ENCODE data around the gene KRT86. TPM values are rescaled to one million over a fixed set of nuclear protein-coding genes. Genes with fewer than 3 reads are reported as not detected.

The KRT86 gene
- total RNA-seq: 0.21 TPM

DNA sequence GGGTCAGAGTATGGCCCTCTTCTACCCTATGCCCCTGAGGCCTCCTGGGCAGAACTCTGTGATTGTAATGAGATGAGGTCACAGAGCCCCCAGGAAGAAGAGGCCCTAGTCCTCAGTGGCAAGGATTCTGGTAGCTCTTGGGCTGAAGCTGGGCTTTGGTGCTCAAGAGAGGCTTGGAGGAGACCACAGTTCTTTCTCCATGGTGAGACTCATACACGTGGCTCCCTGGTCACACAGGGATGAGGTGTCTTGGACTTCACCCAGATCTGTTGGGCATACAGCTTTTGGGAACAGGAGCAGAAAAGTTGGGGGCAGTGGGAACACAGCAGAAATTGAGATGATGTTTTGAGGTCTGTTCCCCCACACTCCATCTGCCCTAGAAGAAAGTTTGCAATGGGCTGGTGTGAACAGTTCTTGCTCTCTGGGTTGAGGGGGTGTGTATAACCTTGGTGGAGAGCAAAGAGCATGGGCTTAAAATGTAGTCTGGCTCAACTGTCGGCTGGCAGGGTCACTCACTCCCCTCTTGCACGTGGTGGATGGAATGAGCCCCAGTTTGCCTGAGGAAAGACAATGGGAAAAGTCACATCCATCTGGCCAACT lies at the start of gene KRT86:
Gene KRT86, plus strand, starts transcription at position 125 of the 600 bp plus-strand sequence. CDS start 27,272 bp downstream, outside the sequence.
- no peaks in the 10 kb centered on the region for H3K9me3 ChIP-seq (ENCODE audit: low read depth, low read length)
- H3K4me3 ChIP-seq (ENCODE audit: low read length): no peak within 1 kb of the TSS
- H3K4me1 ChIP-seq (ENCODE audit: insufficient read depth, low read length): peaks cover 14% of the 10 kb centered on the region
- peaks cover 10% of the 10 kb centered on the region for H3K27me3 ChIP-seq (ENCODE audit: insufficient read depth, low read length)

DNA sequence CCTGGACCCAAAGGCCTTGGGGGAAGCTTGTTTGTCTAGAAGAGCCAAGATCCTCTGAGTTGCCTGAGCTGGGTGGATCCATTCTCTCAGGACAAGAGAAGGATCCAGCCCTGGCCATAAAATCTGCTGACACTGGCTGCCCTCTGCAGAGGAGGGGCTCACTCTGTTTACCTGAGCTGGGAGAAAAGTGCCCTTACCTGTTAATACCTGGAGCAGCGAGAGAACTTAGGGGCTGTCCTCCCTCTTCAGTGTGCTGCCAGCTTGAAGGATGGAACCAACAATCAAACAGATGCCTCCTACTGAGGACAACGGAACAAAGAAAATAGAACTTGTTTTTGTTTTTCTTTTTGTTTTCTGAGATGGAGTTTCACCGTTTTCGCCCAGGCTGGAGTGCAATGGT lies 48.7 kb upstream of the KRT86 start:
- H3K4me3 ChIP-seq (ENCODE audit: low read length): no peak overlapping the region
- no peaks in the 10 kb centered on the region for H3K9me3 ChIP-seq (ENCODE audit: low read depth, low read length)
- H3K4me1 ChIP-seq (ENCODE audit: insufficient read depth, low read length): peaks cover 36% of the 10 kb centered on the region
- peaks cover 25% of the 10 kb centered on the region for H3K27me3 ChIP-seq (ENCODE audit: insufficient read depth, low read length)

DNA sequence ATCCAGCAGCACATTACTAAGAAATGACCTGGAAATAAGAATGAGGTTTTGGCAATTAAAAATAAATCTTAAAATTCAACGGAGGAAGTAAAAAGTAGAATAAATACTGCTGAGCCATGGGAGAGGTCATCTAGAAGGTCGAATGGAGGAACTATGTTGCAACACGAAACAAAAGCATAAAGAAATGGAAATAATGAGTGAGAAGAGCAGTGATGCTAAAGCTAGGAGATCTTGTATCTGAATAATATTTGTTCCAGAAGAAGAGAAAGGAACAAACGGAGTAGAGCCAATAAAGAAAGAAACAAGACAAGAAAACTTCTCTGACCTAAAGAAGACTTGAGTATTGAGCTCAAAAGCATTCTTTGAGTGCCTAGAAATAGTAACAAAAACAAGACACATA lies 48.0 kb upstream of the KRT86 start:
- Histone ChIP-seq H3K4me3 (ENCODE audit: low read length) (no peak overlapping the region), H3K27me3 (ENCODE audit: insufficient read depth, low read length) (peaks cover 27% of the 10 kb centered on the region), H3K4me1 (ENCODE audit: insufficient read depth, low read length) (peaks cover 36% of the 10 kb centered on the region), H3K9me3 (ENCODE audit: low read depth, low read length) (no peaks in the 10 kb centered on the region)

DNA sequence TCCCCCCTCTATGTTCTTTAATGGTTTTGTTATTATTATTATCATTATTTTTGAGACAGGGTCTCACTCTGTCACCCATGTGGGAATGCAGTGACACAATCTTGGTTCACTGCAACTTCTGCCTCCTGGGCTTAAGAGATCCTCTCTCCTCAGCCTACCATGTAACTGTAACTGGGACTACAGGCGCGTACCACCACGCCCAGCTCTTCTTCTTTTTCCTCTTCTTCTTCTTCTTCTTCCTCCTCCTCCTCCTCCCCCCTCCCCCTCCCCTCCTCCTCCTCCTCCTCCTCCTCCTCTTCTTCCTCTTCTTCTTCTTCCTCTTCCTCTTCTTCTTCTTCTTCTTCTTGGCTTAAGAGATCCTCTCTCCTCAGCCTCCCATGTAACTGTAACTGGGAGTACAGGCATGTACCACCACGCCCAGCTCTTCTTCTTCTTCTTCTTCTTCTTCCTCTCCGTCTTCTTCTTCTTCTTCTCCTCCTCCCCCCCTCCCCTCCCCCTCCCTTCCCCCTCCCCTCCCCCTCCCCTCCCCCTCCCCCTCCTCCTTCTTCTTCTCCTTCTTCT lies 46.8 kb upstream of the KRT86 start:
- H3K4me3 ChIP-seq (ENCODE audit: low read length): no peak overlapping the region
- no peaks in the 10 kb centered on the region for H3K9me3 ChIP-seq (ENCODE audit: low read depth, low read length)
- H3K4me1 ChIP-seq (ENCODE audit: insufficient read depth, low read length): peaks cover 26% of the 10 kb centered on the region
- peaks cover 28% of the 10 kb centered on the region for H3K27me3 ChIP-seq (ENCODE audit: insufficient read depth, low read length)

DNA sequence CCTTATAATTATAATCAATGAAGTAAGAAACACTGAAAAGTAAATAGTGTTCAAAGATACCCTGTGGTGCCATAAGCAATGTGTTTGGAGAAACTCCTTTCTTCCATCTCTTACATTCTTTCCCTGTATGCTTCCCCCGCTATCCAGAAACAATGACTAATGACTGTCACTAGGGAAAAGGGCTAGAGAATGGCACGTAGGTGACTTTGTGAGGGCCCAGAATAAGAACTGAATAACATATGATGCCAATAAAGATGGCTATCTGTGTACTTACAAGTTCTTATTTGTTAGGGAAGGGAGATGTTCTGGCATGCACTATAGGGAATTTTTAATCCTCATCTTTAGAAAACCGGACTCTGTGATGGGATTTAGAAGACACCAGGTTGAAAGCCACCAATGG lies 46.1 kb upstream of the KRT86 start:
- peaks cover 26% of the 10 kb centered on the region for H3K4me1 ChIP-seq (ENCODE audit: insufficient read depth, low read length)
- H3K4me3 ChIP-seq (ENCODE audit: low read length): no peak overlapping the region
- H3K9me3 ChIP-seq (ENCODE audit: low read depth, low read length): no peaks in the 10 kb centered on the region
- peaks cover 29% of the 10 kb centered on the region for H3K27me3 ChIP-seq (ENCODE audit: insufficient read depth, low read length)

DNA sequence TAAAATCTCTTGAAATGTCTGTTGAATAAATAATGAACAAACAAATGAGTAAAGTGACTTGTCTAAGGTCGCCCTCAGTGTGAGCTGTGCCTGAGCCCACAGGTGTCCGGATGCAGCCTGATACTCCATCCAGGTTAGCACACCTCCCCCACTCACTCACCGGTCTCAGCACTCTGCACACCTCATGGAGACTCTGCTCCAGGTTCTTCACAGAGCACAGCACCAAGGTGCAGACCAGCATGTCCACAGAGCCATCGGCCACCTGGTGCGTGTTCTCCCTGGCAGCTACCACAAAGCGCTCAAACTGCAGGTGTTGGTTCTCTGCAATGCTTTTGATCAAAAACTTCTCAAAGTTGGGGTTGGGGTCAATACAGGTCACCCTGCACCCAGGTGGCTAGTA lies 45.5 kb upstream of the KRT86 start:
- Histone ChIP-seq H3K4me3 (ENCODE audit: low read length) (no peak overlapping the region), H3K4me1 (ENCODE audit: insufficient read depth, low read length) (peaks cover 26% of the 10 kb centered on the region)

DNA sequence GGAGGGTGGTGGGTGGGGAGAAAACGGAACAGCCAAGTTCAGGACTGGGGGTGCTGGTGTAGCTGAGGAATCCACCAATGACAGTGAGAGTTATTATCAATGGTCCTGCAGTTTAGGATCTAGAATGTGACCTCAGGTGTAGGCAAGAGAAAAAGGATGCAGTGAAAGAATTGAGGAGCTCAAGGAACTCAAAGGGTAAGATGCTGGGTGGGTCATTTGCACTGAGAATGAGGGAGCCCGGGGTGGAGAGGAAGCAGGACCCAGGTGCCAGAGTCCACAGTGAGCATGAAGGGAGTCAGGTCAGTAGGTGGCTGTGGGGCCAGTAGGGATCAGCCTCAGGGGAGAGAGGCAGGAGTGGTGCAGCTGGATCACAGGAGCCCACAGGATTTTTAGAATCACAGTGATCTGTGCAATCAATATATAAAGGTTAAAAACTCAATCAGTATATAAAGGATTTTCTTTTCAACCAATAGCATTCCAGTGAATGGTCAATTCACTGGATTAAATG lies 44.6 kb upstream of the KRT86 start:
- H3K4me3 ChIP-seq (ENCODE audit: low read length): no peak overlapping the region
- peaks cover 33% of the 10 kb centered on the region for H3K4me1 ChIP-seq (ENCODE audit: insufficient read depth, low read length)
- H3K27me3 ChIP-seq (ENCODE audit: insufficient read depth, low read length): peaks cover 29% of the 10 kb centered on the region
- no peaks in the 10 kb centered on the region for H3K9me3 ChIP-seq (ENCODE audit: low read depth, low read length)

More for the DNA sequence above, 45.5 kb upstream of the KRT86 start:
- Histone ChIP-seq H3K9me3 (ENCODE audit: low read depth, low read length) (no peaks in the 10 kb centered on the region), H3K27me3 (ENCODE audit: insufficient read depth, low read length) (peaks cover 32% of the 10 kb centered on the region)

DNA sequence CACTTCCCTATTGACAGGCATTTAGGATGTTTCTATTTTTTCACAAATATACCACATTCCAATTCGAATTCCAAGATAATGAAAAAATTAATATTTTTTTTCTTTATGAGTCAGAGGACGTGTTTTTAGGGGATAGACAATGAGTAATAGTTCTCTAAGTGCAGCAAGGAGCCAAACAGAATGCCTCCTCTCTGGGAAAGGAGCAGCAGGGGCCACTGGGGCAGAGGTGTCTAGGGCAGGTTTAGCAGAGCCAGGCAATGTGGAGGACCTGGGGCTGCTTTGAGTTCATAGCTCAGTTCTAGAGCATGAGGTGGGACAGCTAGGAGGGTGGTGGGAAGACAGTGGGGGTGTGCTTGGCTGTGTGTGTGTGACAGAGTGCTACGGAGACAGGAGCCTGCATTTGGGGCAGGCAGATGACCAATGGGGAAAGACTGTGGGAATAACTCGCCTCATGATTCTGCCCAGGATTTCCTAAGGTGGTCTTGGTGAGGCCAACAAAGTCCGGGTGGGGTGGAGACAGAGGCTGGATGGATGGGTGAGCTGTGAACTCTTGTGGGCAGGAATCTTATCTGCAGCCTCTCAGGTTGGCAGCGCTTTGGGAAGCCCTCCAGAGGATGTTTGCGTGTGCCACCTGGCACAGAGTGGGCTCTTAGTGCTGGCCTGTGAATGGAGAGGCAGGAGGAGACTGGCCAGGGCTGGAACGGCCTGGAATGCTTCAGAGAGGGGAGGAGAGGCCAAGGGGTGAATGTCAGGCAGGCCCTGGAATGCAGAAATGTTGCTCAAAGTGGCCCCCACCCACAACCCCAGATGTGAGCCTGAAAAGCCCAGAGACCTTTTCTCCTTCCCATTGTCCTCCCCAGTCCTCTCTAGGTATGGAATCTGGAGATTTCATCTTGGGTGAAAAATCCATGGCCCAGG lies 43.8 kb upstream of the KRT86 start:
- Histone ChIP-seq H3K27me3 (ENCODE audit: insufficient read depth, low read length) (peaks cover 29% of the 10 kb centered on the region), H3K4me1 (ENCODE audit: insufficient read depth, low read length) (peaks cover 30% of the 10 kb centered on the region), H3K4me3 (ENCODE audit: low read length) (no peak overlapping the region), H3K9me3 (ENCODE audit: low read depth, low read length) (no peaks in the 10 kb centered on the region)

DNA sequence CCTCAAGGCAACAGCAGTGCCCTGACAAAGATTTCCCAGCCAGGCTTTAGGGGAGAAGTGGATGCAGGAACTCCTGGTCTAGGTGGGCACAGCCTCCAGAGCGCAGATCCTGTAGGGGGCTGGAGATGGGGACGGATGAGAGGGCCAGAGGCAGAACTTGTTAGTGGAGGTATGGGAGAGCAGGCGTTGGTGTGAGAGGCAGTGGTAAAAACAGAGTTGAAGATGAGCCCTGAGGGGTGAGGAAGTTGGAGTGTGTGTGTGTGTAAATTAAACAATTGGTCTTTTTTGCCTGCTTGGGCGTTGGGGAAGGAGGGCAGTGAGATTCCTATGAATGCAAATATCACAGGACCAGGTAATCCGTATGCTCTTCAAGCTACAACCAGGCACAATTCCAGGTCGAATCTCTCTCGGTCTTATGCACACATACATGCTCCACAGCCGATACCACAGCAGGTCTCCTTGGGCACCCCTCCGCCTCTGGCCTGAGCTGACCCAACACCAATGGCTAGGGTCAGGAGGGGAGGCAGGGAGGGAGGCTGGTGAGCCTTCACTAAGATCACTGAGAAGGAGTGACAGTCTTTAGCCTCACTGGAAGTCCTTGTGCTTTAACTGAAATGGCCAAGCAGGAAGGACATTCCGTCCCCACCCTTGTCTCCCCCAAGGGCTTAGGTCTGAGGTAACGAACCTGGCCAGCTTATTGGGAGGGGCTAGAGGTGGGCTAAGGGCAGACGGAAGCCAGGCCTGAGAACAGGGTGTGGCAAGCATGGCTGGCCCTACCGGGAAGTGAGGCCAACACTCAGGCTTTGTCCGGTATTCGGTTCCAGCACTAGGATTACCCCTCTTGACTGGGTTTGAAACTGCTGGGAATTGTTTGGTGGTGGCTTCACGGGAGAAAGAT lies 42.9 kb upstream of the KRT86 start:
- H3K4me1 ChIP-seq (ENCODE audit: insufficient read depth, low read length): peaks cover 22% of the 10 kb centered on the region
- H3K27me3 ChIP-seq (ENCODE audit: insufficient read depth, low read length): peaks cover 26% of the 10 kb centered on the region
- H3K4me3 ChIP-seq (ENCODE audit: low read length): no peak overlapping the region
- H3K9me3 ChIP-seq (ENCODE audit: low read depth, low read length): no peaks in the 10 kb centered on the region

DNA sequence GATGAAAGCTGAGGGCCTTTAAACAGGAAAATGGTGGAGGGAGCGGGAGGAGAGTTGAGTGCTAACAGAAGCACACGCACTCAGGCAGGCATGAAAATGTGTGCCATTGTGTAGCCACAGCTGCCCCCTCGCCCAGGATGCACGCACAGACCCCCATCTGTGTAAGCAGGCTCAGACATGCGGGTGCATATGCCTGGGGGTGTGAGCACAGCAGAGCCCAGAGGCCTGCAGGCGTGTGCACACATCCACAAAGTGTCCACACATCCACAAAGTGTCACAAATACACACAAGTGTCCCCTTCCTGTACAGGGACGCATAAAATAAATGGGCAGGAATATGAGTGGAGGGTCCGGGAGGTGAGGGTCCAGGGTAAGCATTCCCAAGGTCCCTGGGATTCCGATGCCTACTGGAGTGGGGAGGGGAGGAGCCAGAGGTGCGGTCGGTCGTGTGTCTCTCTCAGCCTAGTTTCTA lies 42.2 kb upstream of the KRT86 start:
- H3K9me3 ChIP-seq (ENCODE audit: low read depth, low read length): no peaks in the 10 kb centered on the region
- H3K4me1 ChIP-seq (ENCODE audit: insufficient read depth, low read length): peaks cover 15% of the 10 kb centered on the region
- H3K4me3 ChIP-seq (ENCODE audit: low read length): no peak overlapping the region
- H3K27me3 ChIP-seq (ENCODE audit: insufficient read depth, low read length): peaks cover 26% of the 10 kb centered on the region

DNA sequence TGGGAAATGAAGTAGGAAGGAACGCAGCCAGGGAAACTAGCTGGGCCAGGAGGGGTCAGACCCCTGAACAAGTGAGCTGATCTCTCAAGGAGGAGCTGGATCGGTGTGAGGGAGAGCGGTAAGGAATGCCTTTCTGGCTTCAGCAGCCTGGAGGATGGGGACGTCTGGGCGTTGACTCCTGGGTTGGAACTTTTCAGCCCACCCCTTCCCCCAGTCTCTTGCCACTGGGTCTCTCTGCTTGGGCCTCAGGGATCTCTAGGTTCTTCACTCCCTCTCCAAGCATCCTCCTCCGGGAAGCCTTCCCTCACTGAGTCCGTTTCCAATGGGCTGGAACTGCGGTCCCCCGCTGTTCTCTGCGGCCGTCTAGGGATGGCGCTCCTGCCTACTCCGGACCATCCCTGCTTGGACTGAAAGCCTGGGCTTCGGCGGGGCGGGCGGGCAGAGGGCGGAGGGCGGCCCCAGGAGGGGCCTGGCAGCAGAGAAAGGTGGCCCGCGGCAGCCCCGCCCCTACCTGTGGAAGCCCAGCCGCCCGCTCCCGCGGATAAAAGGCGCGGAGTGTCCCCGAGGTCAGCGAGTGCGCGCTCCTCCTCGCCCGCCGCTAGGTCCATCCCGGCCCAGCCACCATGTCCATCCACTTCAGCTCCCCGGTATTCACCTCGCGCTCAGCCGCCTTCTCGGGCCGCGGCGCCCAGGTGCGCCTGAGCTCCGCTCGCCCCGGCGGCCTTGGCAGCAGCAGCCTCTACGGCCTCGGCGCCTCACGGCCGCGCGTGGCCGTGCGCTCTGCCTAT lies 41.6 kb upstream of the KRT86 start, which contains the start of gene KRT7:
Gene KRT7, plus strand, starts transcription at position 570 of the 788 bp plus-strand sequence. Its CDS starts 54 bp downstream, at position 624.
- Histone ChIP-seq H3K4me1 (ENCODE audit: insufficient read depth, low read length) (peaks cover 10% of the 10 kb centered on the region), H3K27me3 (ENCODE audit: insufficient read depth, low read length) (peaks cover 26% of the 10 kb centered on the region), H3K9me3 (ENCODE audit: low read depth, low read length) (no peaks in the 10 kb centered on the region), H3K4me3 (ENCODE audit: low read length) (no peak within 1 kb of the TSS)

DNA sequence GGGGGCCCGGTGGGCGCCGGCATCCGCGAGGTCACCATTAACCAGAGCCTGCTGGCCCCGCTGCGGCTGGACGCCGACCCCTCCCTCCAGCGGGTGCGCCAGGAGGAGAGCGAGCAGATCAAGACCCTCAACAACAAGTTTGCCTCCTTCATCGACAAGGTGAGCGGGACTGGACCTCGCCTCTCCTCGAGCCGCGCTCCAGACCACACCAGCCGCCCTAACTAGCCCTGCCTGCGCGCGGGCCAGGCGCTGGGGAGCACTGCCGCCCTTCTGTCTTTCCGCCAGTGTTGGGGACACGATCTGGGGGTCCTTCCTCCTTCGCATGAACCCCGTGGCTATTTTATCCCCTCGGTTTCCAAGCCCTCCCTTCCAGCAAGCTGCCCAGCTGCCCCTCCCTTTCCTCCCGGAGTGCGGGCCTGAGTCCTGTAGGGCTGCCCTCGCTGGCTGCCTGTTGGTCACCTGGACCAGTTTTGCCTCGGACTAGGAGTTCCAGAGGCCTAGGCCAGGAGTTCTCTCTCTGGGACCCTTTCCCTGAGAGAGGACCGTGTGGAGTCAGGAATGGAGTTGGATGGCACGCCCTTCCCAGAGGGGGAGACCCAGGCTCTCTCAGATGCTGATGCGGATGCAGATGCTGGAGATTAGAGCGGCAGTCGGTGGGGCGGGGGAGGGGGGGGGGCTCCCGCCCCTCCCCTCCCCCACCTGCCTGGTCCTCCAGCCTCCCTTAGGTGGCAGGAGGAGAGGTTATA lies 40.8 kb upstream of the KRT86 start:
- H3K27me3 ChIP-seq (ENCODE audit: insufficient read depth, low read length): peaks cover 26% of the 10 kb centered on the region
- H3K4me3 ChIP-seq (ENCODE audit: low read length): no peak overlapping the region
- no peaks in the 10 kb centered on the region for H3K9me3 ChIP-seq (ENCODE audit: low read depth, low read length)
- peaks cover 10% of the 10 kb centered on the region for H3K4me1 ChIP-seq (ENCODE audit: insufficient read depth, low read length)

DNA sequence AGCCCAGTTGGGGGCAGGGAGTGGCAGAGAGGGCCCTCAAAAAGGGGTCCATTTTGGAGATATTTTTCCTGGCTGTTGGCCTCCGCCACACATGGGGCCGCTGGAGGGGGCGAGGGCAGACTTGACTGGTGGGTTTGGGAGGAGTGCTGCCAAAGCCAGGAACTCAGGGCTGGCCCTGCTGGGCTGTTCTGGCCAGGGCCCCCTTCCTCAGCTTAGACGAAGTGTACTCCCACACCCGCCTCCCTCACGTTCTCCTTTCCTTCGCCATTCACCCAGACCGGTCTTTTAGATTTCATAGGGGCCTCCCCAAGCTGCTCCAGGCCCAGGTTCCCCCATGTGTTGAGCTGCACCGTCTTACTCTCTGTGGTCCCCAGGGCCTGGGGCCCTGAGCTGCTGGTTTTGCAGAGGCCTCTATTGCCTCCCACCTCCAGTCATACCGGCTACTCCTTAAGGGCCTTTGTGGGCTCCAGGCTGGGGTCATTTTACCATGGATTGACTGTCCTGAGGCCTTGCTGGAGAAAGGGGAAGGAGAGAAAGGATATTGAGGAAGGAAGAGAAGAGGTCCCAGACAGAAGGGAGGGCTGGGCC lies 40.1 kb upstream of the KRT86 start:
- Histone ChIP-seq H3K4me1 (ENCODE audit: insufficient read depth, low read length) (peaks cover 10% of the 10 kb centered on the region), H3K27me3 (ENCODE audit: insufficient read depth, low read length) (peaks cover 26% of the 10 kb centered on the region), H3K9me3 (ENCODE audit: low read depth, low read length) (no peaks in the 10 kb centered on the region), H3K4me3 (ENCODE audit: low read length) (no peak overlapping the region)
